Stimulated activated CD8-positive, alpha-beta memory T cell treated with anti-CD3 and anti-CD28 coated beads, Interleukin-15, amount 100 ng/mL, for 4 hours (primary cell): ENCODE data around the gene OR2T35.

Source experiments
- DNase-seq, 2 donors: peaks; one replicate each; pipeline ENCODE4 v3.0.0-alpha.2; 2020; ENCODE audit warnings: low read depth in 2 of 2

The OR2T35 gene

GRCh38 chr1:248625971-248626370 lies 19.1 kb downstream of the OR2T35 start:
- no peak for DNase-seq

- no peak for DNase-seq
These were observed 19.9 kb downstream of the OR2T35 start for GRCh38 chr1:248625166-248625565.

DNA sequence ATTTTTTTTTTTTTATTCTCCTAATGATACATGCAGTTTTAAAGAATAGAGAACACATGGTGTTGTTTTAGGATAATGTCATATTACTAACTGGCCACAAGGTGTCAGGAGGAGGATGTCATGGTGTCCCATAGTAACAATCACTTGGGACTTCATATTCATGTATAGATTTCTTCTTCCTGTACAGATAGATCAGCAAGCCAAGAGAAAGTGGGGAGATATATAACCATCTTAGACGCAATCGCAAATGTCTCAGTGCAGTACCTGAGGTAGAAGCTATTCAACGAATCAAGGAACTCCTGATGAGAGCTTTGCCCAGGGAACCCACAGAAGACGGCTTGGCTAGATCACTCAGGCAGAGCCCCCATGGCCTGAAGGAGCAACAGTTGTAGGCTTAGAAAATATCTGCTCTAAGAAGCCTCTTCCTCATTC lies 22.5 kb downstream of the OR2T35 start:
- no peak for DNase-seq

DNA sequence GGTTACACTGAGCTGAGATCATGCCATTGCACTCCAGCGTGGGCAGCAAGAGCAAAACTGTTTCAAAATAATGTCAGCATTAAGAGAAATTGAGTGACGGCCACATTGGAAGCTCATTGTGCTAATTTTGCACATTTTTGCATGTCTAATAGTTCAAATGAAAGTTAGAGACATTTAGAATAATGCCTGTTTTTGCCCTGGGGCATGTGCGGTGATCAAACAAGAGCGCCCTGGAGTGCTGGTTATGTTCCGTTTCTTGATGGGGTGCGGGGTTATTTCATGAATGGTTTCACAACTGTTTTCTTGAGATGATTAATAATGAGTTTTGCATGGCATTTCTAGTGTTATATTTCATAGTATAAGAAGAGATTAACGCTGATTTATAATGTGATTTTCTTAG lies 23.3 kb downstream of the OR2T35 start:
- DNase-seq, result no peak

GRCh38 chr1:248618878-248619277 lies 26.2 kb downstream of the OR2T35 start:
- peak in 1 of 2 donors; percentile 13 for DNase-seq

GRCh38 chr1:248618119-248618518 lies 27.0 kb downstream of the OR2T35 start:
- no peak for DNase-seq

DNA sequence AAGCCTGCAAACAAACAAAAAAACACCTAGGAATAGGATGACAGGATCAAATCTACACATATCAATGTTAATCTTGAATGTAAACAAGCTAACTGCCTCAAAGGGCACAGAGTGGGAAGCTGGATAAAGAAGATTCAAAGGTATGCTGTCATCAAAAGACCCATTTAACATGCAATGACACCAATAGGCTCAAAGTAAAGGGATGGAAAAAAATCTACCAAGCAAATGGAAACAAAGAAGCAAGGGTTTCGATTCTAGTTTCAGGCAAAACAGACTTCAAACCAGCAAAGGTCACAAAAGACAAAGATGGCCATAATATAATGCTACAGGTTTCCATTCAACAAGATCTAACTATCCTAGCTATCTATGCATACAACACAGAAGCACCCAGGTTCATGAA lies 31.3 kb downstream of the OR2T35 start:
- no peak for DNase-seq

GRCh38 chr1:248611883-248612414 lies 33.1 kb downstream of the OR2T35 start:
- DNase-seq, result no peak

DNA sequence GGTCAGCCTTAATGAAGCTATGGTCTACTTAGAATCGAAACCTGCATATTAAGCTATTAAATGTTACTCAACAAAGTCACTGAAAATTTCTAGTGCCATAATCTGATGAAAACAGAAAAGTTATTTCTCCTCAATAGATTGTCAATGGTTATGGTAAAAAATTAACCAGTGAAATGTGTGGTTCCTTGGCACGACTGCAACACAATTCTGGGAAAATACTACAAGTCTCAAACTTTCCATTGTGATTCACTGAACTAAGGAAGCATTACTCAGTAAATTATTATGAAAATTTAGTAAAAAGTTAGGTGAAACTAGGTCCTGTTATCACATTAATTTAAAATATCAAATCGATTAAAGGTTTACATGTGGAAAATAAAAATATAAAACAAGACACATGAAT lies 34.8 kb downstream of the OR2T35 start:
- DNase-seq, result no peak

DNA sequence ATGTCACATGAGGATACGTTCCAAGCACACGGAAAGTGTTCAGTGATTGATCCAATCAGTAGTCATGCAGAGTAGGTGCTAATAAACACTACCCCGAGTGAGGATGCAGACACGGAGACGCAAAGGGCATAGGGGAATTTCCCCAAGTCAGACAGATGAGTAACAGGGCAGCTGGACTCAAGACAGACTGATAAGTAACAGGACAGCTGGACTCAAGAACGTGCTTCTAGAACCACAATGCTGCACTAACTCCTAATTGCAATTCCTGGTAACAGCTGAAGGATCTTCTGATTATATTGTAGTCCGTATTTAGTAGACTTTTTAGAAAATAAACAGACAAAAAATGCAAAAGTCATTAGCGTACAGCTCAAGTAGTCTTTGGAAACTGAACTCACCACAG lies 45.7 kb downstream of the OR2T35 start:
- DNase-seq, result no peak

- DNase-seq, result no peak
These were observed 47.5 kb downstream of the OR2T35 start, which contains the start of gene OR2T10 for GRCh38 chr1:248597589-248597988. Gene OR2T10 (minus strand): TSS chr1:248597700. CDS start chr1:248593768, 3,932 bp downstream.

DNA sequence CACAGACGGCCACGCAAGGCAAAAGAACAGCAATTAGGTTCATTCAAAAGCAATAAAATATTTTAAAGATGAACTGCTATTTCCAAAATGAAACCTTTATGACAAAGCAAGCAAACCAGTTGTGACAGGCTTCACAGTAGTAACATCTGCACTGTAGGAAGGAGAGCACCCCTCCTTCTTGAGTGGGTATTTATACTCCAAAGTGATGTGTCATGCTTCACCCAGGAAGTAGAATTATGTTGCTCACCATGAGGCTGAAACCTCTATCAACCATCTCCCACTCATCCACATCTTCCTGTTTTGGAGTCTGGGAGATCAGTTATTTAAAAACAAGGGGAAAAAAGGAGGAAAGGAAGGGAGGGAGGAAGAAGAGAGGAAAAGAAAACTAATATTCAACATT lies 48.5 kb downstream of the OR2T35 start:
- no peak for DNase-seq

GRCh38 chr1:248593226-248593625 lies 51.9 kb downstream of the OR2T35 start:
- no peak for DNase-seq

GRCh38 chr1:248592655-248593054 lies 52.4 kb downstream of the OR2T35 start:
- DNase-seq, result no peak

GRCh38 chr1:248590055-248590454 lies 55.0 kb downstream of the OR2T35 start:
- no peak for DNase-seq

- no peak for DNase-seq
These were observed 55.7 kb downstream of the OR2T35 start for GRCh38 chr1:248589334-248589733.
